Activated T-helper 9 cell treated with anti-CD3 and anti-CD28 coated beads, Interleukin-2, amount 50 U/mL, for 16 hours (primary cell): ENCODE data around the gene ANGEL2.

Source experiments
- DNase-seq: peaks from one replicate; pipeline ENCODE4 v3.0.0-alpha.2; 2020; ENCODE audit warnings: low read depth

The ANGEL2 gene

DNA sequence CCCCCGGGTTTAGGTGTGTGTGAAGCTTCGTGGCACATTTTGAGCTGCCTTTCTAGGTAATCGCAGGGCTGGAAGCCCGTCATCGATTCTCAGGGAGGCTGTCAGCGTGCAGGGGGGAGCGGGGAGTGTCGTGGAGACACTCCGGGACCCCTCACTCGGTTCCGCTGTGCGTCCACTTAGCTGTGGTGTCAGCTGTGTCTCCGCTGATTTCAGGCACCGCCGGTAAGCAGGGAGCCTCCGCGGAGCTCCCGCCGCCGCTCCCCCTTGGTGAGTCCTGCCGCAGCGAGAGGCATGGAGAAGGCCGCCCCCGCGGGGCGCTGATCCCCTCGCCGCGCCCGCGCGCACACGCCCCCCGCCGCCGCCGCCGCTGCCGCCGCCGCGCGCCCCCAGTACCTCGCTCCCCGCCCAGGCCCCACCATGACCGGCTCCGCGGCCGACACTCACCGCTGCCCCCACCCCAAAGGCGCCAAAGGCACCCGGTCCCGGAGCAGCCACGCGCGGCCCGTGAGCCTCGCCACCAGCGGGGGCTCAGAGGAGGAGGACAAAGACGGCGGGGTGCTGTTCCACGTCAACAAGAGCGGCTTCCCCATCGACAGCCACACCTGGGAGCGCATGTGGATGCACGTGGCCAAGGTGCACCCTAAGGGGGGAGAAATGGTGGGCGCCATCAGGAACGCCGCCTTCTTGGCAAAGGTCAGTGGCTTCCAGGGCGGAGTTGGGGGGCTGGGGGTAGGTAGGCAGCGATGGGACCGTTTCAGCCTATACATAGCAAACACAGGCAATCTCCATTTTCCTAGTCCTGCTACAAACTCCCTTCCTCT is 64.3 kb downstream of the ANGEL2 start:
- no peak for DNase-seq

DNA sequence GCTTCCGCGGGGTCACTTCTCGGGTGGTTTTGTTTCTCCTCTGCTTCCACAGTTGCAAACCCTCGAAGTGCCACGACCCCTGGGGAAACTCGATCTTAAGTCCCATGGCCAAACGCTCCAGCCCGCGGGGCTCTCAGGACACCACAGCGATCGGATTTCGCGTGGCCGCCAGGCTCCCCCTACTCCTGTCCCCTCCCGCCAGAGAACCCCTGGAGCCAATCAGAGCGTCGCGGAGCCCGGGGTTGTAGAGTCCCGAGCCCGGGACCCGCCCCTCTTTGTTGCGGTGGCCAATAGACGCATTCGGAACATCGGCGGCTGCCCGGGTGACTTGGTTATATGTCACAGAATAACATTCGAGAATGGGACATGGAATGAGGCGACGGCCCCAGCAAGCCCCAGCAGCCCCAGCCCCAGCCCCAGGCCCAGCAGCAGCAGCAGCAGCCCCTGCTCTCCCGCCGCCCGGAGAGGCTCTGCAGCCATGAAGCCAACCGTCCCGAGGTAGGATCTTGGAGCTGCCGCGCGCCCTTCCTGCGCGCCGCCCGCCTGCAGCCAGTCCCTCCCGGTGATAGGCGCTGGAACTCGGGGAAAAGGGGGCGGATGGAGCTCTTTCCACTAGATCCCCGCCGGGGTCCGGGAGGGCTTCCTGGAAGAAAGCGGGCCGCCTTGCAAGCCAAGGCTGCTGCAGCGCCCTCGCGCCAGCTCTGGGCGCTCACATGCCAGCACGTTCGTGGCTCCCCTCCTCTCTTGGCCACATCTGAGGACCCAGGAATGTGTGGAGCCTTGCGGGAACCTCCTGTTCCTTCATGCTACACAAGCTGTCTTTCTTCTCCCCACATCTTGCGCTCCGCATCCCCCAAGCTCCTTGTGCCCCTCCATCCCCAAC is 65.2 kb downstream of the ANGEL2 start, which contains the start of gene VASH2:
TSS of gene VASH2 (plus strand) at position 299 of the 883 bp plus-strand sequence. CDS start 1,002 bp downstream, outside the sequence.
- DNase-seq: peak; percentile 28

DNA sequence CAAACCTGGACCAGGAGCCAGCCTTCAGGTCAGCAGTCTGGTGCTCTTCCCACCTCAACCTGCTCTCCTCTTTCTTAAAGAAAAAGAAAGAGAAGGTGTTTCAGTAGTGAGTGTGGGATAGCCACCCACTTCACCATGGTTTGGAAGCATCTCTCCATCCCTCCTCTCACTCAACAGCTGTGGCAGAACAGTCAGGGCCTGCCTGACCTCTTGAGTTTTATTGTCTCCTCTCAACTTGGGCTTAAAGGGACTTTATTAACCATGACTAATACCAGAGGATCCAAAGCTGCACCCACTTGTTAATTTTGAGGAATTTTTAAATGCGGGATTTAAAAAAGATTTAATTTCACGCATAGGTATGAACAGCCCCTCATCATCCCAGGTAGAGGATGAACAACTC is 65.9 kb downstream of the ANGEL2 start:
- DNase-seq: no peak

- no peak for DNase-seq
These were observed 68.8 kb downstream of the ANGEL2 start for GRCh38 chr1:212946872-212947271.

DNA sequence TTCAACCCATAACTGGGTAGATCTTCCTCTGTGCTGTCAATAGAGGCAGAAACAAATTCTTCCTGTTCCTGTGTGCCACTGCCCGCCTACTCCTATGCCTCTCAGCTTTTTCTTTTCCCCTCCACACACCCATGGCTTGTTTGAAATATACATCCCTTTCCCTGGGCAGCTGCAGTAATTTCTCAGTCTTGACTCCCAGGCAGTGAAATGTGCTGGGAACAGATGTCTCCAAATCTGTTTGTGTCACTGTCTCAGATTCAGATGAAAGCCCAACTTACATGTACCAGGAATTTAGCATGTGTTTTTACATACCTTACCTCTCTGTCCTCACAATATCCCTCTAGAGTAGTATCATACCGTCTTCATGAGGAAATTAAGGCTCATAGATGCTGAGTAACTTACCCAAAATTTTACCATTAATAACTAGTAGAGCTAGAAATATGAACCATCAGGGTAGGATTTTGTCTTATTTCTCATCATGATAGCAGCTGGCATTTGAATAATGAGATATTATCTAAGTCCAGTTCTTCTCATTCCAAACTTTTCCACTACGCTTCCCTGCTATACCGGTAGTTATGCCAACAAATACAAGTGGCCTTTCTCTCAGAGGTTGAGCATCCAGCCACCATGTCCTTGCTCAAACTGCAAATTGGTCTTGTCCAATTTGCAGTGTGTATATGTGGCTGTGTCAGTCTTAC is 70.1 kb downstream of the ANGEL2 start:
- DNase-seq: no peak

- DNase-seq: no peak
These were observed 70.6 kb downstream of the ANGEL2 start for GRCh38 chr1:212945056-212945455.

- no peak for DNase-seq
These were observed 71.3 kb downstream of the ANGEL2 start for GRCh38 chr1:212944229-212944901.

- DNase-seq: no peak
These were observed 72.3 kb downstream of the ANGEL2 start for GRCh38 chr1:212943393-212943710.

DNA sequence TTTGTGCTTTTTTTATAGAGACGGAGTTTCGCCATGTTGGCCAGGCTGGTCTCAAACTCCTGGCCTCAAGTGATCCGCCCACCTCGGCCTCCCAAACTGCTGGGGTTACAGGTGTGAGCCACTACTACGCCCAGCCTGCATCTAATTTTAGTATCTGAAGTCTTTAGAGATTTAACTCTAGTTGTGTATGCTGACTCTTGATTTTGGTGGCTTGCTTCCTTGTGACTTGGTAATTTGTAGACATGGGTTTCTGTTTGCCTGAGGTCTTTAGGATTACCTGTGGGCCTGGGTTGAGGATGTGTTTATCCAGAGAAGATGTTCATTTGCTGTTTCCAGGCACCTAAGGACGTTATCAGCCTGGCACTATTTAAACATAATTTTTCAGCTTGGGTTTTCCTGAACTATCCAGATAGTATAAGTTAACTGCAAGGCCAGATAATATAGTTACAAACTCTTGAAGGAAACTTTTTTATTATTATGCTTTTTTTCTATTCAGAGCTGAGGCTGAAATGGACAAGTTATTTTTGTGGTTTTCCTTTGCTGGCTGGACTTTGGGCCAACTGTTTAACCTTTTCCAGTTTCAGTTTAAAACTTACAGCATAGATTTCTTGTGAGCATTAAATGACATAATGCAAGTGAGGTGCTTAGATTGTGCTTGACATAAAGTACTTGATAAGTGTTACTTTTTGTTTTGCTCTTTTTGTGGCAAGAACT is 72.8 kb downstream of the ANGEL2 start:
- no peak for DNase-seq
